Measurements from ENCODE around the gene TMEM31. TPM values are rescaled to one million over a fixed set of nuclear protein-coding genes. Genes with fewer than 3 reads are reported as not detected.

Gene TMEM31
- total RNA-seq, 1 donor, result not detected

DNA sequence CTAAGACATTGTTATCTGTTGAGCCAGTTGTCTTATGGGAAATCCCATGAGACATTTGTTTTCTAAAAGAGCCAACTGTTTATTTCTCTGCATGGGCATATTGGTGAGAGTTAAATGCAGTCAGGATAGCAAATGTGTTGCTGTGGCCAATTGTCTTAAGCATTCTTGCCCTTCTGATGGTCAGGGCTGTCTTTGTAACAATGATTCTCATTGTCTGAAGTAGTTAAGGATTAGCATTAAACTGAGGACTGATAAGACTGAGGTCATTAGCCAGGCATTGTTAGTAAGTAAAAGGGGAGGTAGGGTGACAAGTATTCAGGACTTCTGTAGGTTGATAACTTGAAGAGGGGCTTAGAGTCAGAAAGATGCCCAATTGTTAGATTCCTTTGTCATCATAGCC is 13.0 kb upstream of the TMEM31 start:
- Histone ChIP-seq H3K4me1 (ENCODE audit: insufficient read depth, low read length) (no peaks in the 10 kb centered on the region), H3K4me3 (ENCODE audit: low read length) (no peak overlapping the region), H3K27me3 (ENCODE audit: insufficient read depth, low read length) (no peaks in the 10 kb centered on the region), H3K9me3 (ENCODE audit: low read depth, low read length) (no peaks in the 10 kb centered on the region)

DNA sequence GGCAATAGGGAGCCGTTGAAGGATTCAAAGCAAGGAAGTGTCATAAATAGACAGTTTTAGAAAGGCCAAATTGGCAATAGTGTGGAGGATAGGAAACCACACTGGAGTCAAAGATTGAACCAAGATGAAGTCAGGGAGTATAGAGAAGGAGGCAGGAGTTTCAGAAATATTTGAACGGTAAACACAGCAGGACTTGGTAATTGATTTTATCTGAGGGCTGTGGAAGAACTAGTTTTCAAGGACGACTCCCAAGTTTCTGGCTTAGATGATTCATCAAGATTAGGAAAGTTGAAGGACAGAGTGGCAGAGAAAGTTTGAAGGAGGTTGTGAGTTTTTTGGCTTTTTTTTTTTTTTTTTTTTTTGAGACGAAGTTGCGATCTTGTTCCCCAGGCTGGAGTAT is 11.5 kb upstream of the TMEM31 start:
- H3K9me3 ChIP-seq (ENCODE audit: low read depth, low read length), result no peaks in the 10 kb centered on the region
- no peak overlapping the region for H3K4me3 ChIP-seq (ENCODE audit: low read length)
- no peaks in the 10 kb centered on the region for H3K27me3 ChIP-seq (ENCODE audit: insufficient read depth, low read length)
- H3K4me1 ChIP-seq (ENCODE audit: insufficient read depth, low read length), result no peaks in the 10 kb centered on the region

DNA sequence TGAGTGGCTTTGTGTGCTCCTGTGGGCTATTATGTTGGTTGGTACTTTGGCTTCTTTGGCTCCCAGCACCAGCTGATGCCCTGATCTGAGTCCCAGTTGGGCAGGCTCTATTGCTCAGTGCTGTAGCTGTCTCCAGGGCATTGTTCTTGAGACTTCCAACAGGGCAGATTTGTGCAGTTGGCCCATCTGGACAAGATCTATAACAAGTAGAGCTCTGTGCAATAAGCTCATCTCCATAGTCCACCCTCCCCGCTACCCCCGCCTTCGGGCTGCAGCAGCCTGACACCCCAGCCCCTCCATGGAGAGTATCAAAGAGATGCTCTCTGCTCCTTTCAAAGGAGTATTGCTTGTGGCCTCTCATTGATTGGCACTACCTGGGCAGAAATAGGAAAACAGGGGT is 5.8 kb upstream of the TMEM31 start:
- no peaks in the 10 kb centered on the region for H3K4me1 ChIP-seq (ENCODE audit: insufficient read depth, low read length)
- H3K27me3 ChIP-seq (ENCODE audit: insufficient read depth, low read length), result no peaks in the 10 kb centered on the region
- H3K4me3 ChIP-seq (ENCODE audit: low read length), result no peak overlapping the region
- no peaks in the 10 kb centered on the region for H3K9me3 ChIP-seq (ENCODE audit: low read depth, low read length)

GRCh38 chrX:103716962-103717361 is 6.3 kb downstream of the TMEM31 start:
- Histone ChIP-seq H3K4me3 (ENCODE audit: low read length) (no peak overlapping the region), H3K4me1 (ENCODE audit: insufficient read depth, low read length) (no peaks in the 10 kb centered on the region), H3K27me3 (ENCODE audit: insufficient read depth, low read length) (no peaks in the 10 kb centered on the region), H3K9me3 (ENCODE audit: low read depth, low read length) (no peaks in the 10 kb centered on the region)

DNA sequence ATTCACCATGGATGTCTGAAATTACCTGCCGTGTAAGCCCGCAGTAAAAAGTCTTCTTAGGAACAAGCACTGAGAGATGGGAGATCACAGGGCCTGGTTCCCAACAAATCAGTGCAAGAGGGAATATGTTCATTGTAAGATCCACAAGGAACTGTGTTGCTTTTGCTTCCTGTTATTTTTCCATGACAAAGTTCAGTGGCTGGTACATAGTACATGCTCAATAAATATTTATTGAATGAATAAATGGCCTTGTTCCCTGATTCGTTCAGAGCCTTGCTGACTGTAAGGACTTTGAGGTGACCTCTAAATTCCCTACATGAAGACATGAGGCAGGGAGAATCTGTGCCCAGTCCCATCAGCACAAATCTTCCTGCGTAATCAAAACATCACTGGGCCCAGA is 7.4 kb downstream of the TMEM31 start:
- H3K4me3 ChIP-seq (ENCODE audit: low read length), result no peak overlapping the region
- no peaks in the 10 kb centered on the region for H3K4me1 ChIP-seq (ENCODE audit: insufficient read depth, low read length)

DNA sequence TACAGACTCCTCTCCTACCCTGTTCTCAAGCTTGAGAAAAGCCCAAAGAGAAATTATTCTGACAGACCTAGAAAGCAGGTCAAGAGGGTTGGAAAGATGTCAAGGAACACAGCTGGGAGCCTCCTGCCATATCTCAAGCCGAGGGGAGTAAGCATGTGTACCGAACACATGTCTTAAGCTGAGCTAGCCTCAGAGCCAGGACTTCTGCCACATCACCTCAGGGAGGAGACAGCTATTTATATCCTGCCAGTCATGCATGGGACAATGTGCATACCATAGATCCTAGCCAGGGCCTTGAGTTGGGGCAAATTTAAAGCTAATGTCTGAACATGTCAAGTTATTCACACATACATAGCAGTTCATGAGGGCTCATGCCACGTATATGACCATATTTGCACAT is 11.8 kb downstream of the TMEM31 start:
- Histone ChIP-seq H3K4me3 (ENCODE audit: low read length) (no peak overlapping the region), H3K27me3 (ENCODE audit: insufficient read depth, low read length) (no peaks in the 10 kb centered on the region), H3K9me3 (ENCODE audit: low read depth, low read length) (no peaks in the 10 kb centered on the region), H3K4me1 (ENCODE audit: insufficient read depth, low read length) (no peaks in the 10 kb centered on the region)

More for the DNA sequence above, 7.4 kb downstream of the TMEM31 start:
- Histone ChIP-seq H3K9me3 (ENCODE audit: low read depth, low read length) (no peaks in the 10 kb centered on the region), H3K27me3 (ENCODE audit: insufficient read depth, low read length) (no peaks in the 10 kb centered on the region)

GRCh38 chrX:103726477-103726876 is 15.8 kb downstream of the TMEM31 start:
- no peaks in the 10 kb centered on the region for H3K27me3 ChIP-seq (ENCODE audit: insufficient read depth, low read length)
- H3K4me3 ChIP-seq (ENCODE audit: low read length), result no peak overlapping the region
- peaks cover 25% of the 10 kb centered on the region for H3K4me1 ChIP-seq (ENCODE audit: insufficient read depth, low read length)
- no peaks in the 10 kb centered on the region for H3K9me3 ChIP-seq (ENCODE audit: low read depth, low read length)

- no peak overlapping the region for H3K4me3 ChIP-seq (ENCODE audit: low read length)
- H3K4me1 ChIP-seq (ENCODE audit: insufficient read depth, low read length), result peaks cover 29% of the 10 kb centered on the region
- no peaks in the 10 kb centered on the region for H3K9me3 ChIP-seq (ENCODE audit: low read depth, low read length)
- no peaks in the 10 kb centered on the region for H3K27me3 ChIP-seq (ENCODE audit: insufficient read depth, low read length)
Observed at GRCh38 chrX:103727115-103727514, 16.4 kb downstream of the TMEM31 start.

DNA sequence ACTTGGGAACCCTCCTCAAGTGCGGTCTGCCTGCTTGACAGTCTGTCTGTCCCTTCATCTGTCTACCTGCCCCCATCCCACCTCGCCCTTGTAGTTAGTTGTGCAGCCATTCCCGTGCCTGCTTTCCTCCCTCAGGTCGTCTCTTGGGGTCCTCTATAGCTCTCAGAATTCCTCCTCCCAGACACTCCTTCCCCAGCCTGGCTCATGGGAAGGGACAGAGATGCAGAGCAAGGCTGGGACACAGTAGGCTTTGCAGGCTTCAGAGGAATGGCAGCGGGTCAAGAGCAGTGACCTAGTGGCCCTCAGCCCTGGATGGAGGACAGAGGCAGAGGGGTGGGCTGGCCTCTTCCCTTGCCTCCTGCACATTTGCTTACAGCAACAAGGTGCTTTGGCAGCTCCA is 18.3 kb downstream of the TMEM31 start:
- Histone ChIP-seq H3K4me3 (ENCODE audit: low read length) (no peak overlapping the region), H3K9me3 (ENCODE audit: low read depth, low read length) (no peaks in the 10 kb centered on the region), H3K4me1 (ENCODE audit: insufficient read depth, low read length) (peaks cover 29% of the 10 kb centered on the region), H3K27me3 (ENCODE audit: insufficient read depth, low read length) (no peaks in the 10 kb centered on the region)

DNA sequence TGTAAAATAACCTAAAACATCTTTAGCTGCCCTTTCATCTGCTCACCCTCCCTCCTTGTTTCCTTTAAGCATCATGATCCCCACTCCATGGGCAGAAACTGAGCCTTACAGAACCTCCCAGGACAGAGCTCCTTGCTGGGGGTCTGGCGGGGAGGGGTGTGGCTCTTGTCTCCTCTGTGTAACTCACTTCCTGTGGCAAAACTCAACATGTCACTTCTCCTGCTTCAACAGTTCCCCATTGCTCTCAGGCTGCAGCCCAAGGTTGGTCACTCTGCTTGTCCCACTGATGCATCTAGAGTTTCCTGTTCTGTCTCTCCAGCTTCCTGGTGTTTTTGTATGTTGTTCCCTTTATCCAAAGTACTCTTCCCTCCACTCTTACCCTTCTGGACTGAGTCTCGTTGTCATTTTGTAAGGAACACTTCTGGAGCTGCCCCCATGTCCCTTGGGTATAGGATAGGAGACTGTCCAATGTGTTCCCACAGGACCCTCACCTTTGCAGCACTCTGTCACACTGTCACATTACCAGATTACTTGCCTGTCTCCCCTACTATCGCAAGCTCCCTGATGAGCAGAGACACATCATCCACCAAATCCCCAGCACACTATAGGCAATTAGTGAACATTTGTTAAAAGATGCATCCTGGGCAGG is 19.6 kb downstream of the TMEM31 start:
- H3K9me3 ChIP-seq (ENCODE audit: low read depth, low read length), result no peaks in the 10 kb centered on the region
- H3K4me1 ChIP-seq (ENCODE audit: insufficient read depth, low read length), result peaks cover 29% of the 10 kb centered on the region
- H3K27me3 ChIP-seq (ENCODE audit: insufficient read depth, low read length), result no peaks in the 10 kb centered on the region
- H3K4me3 ChIP-seq (ENCODE audit: low read length), result no peak overlapping the region

- Histone ChIP-seq H3K4me3 (ENCODE audit: low read length) (no peak overlapping the region), H3K9me3 (ENCODE audit: low read depth, low read length) (no peaks in the 10 kb centered on the region)
Observed at GRCh38 chrX:103730796-103731493, 20.2 kb downstream of the TMEM31 start.

GRCh38 chrX:103733017-103733416 is 22.3 kb downstream of the TMEM31 start:
- Histone ChIP-seq H3K27me3 (ENCODE audit: insufficient read depth, low read length) (no peaks in the 10 kb centered on the region), H3K9me3 (ENCODE audit: low read depth, low read length) (no peaks in the 10 kb centered on the region), H3K4me1 (ENCODE audit: insufficient read depth, low read length) (peaks cover 29% of the 10 kb centered on the region), H3K4me3 (ENCODE audit: low read length) (no peak overlapping the region)

More at GRCh38 chrX:103730796-103731493, 20.2 kb downstream of the TMEM31 start:
- Histone ChIP-seq H3K4me1 (ENCODE audit: insufficient read depth, low read length) (peaks cover 29% of the 10 kb centered on the region), H3K27me3 (ENCODE audit: insufficient read depth, low read length) (no peaks in the 10 kb centered on the region)

GRCh38 chrX:103734125-103734760 is 23.5 kb downstream of the TMEM31 start:
- Histone ChIP-seq H3K9me3 (ENCODE audit: low read depth, low read length) (no peaks in the 10 kb centered on the region), H3K4me3 (ENCODE audit: low read length) (no peak overlapping the region), H3K4me1 (ENCODE audit: insufficient read depth, low read length) (peaks cover 26% of the 10 kb centered on the region), H3K27me3 (ENCODE audit: insufficient read depth, low read length) (no peaks in the 10 kb centered on the region)

DNA sequence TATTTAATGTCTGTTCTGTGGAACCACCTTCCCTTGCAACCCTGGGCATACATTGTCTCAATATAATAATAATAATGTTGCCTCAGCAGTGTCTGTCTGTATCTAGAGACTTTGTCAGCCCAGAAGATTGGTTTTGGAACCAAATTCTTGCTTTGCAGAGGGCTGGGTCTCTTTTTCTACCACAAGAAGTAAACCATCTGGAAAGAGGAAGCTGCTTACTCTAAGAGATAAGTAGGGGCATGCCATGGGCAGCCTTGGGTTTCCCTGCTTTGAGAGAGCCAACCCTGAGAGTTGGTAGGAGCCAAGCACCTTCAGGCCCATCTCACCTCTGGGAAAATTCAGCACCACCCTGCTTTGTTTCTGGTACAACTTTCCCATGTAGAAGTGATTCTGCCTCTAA is 27.0 kb downstream of the TMEM31 start:
- Histone ChIP-seq H3K27me3 (ENCODE audit: insufficient read depth, low read length) (no peaks in the 10 kb centered on the region), H3K4me3 (ENCODE audit: low read length) (no peak overlapping the region), H3K4me1 (ENCODE audit: insufficient read depth, low read length) (no peaks in the 10 kb centered on the region), H3K9me3 (ENCODE audit: low read depth, low read length) (no peaks in the 10 kb centered on the region)

- H3K27me3 ChIP-seq (ENCODE audit: insufficient read depth, low read length), result no peaks in the 10 kb centered on the region
- H3K4me3 ChIP-seq (ENCODE audit: low read length), result no peak overlapping the region
- no peaks in the 10 kb centered on the region for H3K9me3 ChIP-seq (ENCODE audit: low read depth, low read length)
- H3K4me1 ChIP-seq (ENCODE audit: insufficient read depth, low read length), result no peaks in the 10 kb centered on the region
Observed at GRCh38 chrX:103739421-103739820, 28.7 kb downstream of the TMEM31 start.
